Osteoblast (primary cell): ENCODE data around the gene AHNAK. TPM values are rescaled to one million over a fixed set of nuclear protein-coding genes. Genes with fewer than 3 reads are reported as not detected.

Source experiments
- DNase-seq: peaks from one replicate; pipeline ENCODE4 v3.0.0; 2011; ENCODE audit warnings: low spot score, mixed read lengths; ENCODE audit not compliant: insufficient read length; ENCODE audit errors: missing footprints
- H2AFZ ChIP-seq: 2 replicates; pipeline ENCODE4 v1.6.0; 2011; ENCODE audit warnings: mild to moderate bottlenecking, low read length
- H3K27ac ChIP-seq: 2 replicates; pipeline ENCODE4 v1.5.1; 2011; ENCODE audit warnings: mild to moderate bottlenecking, low read depth, low read length, moderate library complexity
- H3K27me3 ChIP-seq: 2 replicates; pipeline ENCODE4 v1.6.0; 2012; ENCODE audit warnings: mild to moderate bottlenecking, control low read depth, inconsistent platforms, low read length, moderate library complexity; ENCODE audit not compliant: insufficient read depth
- H3K36me3 ChIP-seq: 2 replicates; pipeline ENCODE4 v1.5.1; 2011; ENCODE audit warnings: mild to moderate bottlenecking, low read length, control low read depth, moderate library complexity; ENCODE audit not compliant: insufficient read depth
- H3K4me1 ChIP-seq: 2 replicates; pipeline ENCODE4 v1.5.1; 2011; ENCODE audit warnings: mild to moderate bottlenecking, low read length, control low read depth, moderate library complexity; ENCODE audit not compliant: insufficient read depth
- H3K4me2 ChIP-seq: 2 replicates; pipeline ENCODE4 v1.6.0; 2011; ENCODE audit warnings: mild to moderate bottlenecking, low read length; ENCODE audit not compliant: insufficient read depth
- H3K4me3 ChIP-seq: fragments of 200-600 bp; sonication (generic); 3 replicates; pipeline ENCODE4 v1.5.1; 2012; ENCODE audit warnings: mild to moderate bottlenecking, low read length, inconsistent platforms; ENCODE audit not compliant: insufficient read depth
- H3K79me2 ChIP-seq: 2 replicates; pipeline ENCODE4 v1.6.0; 2012; ENCODE audit warnings: mild to moderate bottlenecking, low read length, control low read depth, inconsistent platforms; ENCODE audit not compliant: insufficient read depth
- H3K9me3 ChIP-seq: 2 replicates; pipeline ENCODE4 v1.5.1; 2011; ENCODE audit warnings: low read depth, low read length, control low read depth
- H4K20me1 ChIP-seq: 2 replicates; pipeline ENCODE4 v1.6.0; 2012; ENCODE audit warnings: mild to moderate bottlenecking, low read length, control low read depth; ENCODE audit not compliant: insufficient read depth
- CTCF ChIP-seq: IDR thresholded peaks from 2 replicates; pipeline ENCODE4 v1.5.1; 2011; ENCODE audit warnings: mild to moderate bottlenecking, low read depth, low read length, moderate library complexity; ENCODE audit errors: extremely low read depth
- total RNA-seq: library from RNA; depleted of rRNA; stranded (reverse); fragments of >200 nt; gene quantifications from 2 replicates; pipeline ENCODE4 v1.2.3, GENCODE V29; 2012

Gene AHNAK
- total RNA-seq, 1 donor, result 720 TPM

GRCh38 chr11:62446091-62446490 lies 100.5 kb downstream of the AHNAK start:
- H3K4me2 ChIP-seq, result no peak overlapping the region
- H3K4me1 ChIP-seq, result peaks cover 22% of the 10 kb centered on the region
- H2AFZ ChIP-seq, result no peak overlapping the region
- H3K36me3 ChIP-seq, result no peaks in the 10 kb centered on the region
- no peak for TF ChIP-seq CTCF
- H4K20me1 ChIP-seq, result no peaks in the 10 kb centered on the region
- no peaks in the 10 kb centered on the region for H3K9me3 ChIP-seq
- H3K27ac ChIP-seq, result no peak overlapping the region
- no peaks in the 10 kb centered on the region for H3K79me2 ChIP-seq
- no peak overlapping the region for H3K4me3 ChIP-seq
- no peaks in the 10 kb centered on the region for H3K27me3 ChIP-seq
- DNase-seq, result no peak

- Histone ChIP-seq H3K27me3 (no peaks in the 10 kb centered on the region), H3K27ac (peak overlapping the region; percentile 80), H3K4me1 (peaks cover 27% of the 10 kb centered on the region), H3K9me3 (no peaks in the 10 kb centered on the region), H3K36me3 (no peaks in the 10 kb centered on the region), H3K4me2 (peak overlapping the region; percentile 80), H3K4me3 (no peak overlapping the region), H3K79me2 (no peaks in the 10 kb centered on the region), H4K20me1 (no peaks in the 10 kb centered on the region), H2AFZ (no peak overlapping the region)
- DNase-seq, result peak; percentile 72
- no peak for TF ChIP-seq CTCF
Measured at GRCh38 chr11:62445314-62445740, 101.3 kb downstream of the AHNAK start.

- Histone ChIP-seq H3K27ac (peak overlapping the region; percentile 80), H3K9me3 (no peaks in the 10 kb centered on the region), H3K4me3 (peak overlapping the region; percentile 66), H3K79me2 (no peaks in the 10 kb centered on the region), H3K4me2 (peak overlapping the region; percentile 80), H2AFZ (peak overlapping the region; percentile 57), H4K20me1 (no peaks in the 10 kb centered on the region), H3K27me3 (no peaks in the 10 kb centered on the region), H3K4me1 (peaks cover 32% of the 10 kb centered on the region), H3K36me3 (no peaks in the 10 kb centered on the region)
- TF ChIP-seq CTCF, result no peak
- peak; percentile 44 for DNase-seq
Measured at GRCh38 chr11:62444835-62445234, 101.8 kb downstream of the AHNAK start.

GRCh38 chr11:62444236-62444833 lies 102.3 kb downstream of the AHNAK start:
- DNase-seq, result peak; percentile 95
- no peak for TF ChIP-seq CTCF
- peak overlapping the region; percentile 66 for H3K4me3 ChIP-seq
- no peaks in the 10 kb centered on the region for H3K36me3 ChIP-seq
- peak overlapping the region; percentile 79 for H2AFZ ChIP-seq
- H3K9me3 ChIP-seq, result no peaks in the 10 kb centered on the region
- no peaks in the 10 kb centered on the region for H4K20me1 ChIP-seq
- no peaks in the 10 kb centered on the region for H3K27me3 ChIP-seq
- H3K4me2 ChIP-seq, result peak overlapping the region; percentile 80
- peak overlapping the region; percentile 80 for H3K27ac ChIP-seq
- H3K79me2 ChIP-seq, result no peaks in the 10 kb centered on the region
- H3K4me1 ChIP-seq, result peaks cover 37% of the 10 kb centered on the region
